Ovary (tissue), 3 donors: Measurements from ENCODE around the gene B3GALT5.

Experiments used
- CTCF ChIP-seq, 3 donors: fragments of 450-650 bp in 2 of 3; fragments of 200-600 bp in 1 of 3; IDR thresholded peaks; one replicate each; pipeline versions ENCODE4 v1.5.1 to v1.8.0; 2016 to 2022; ENCODE audit warnings: antibody characterized with exemption in 3 of 3, mild to moderate bottlenecking in 1 of 3
- POLR2A ChIP-seq: fragments of 450-650 bp; IDR thresholded peaks from one replicate; pipeline ENCODE4 v1.6.1; 2017; ENCODE audit warnings: antibody characterized with exemption, mild to moderate bottlenecking, moderate library complexity
- donor health status: DM: no; HTN: no; CAD: no.

GRCh38 chr21:39595465-39595864 lies 17.3 kb upstream of the B3GALT5 start:
- TF ChIP-seq POLR2A (no peak), CTCF (IDR thresholded peaks at IDR 0.05) (no peak)
